GM23338 (cell line): ENCODE data around the gene MYH7. TPM values are rescaled to one million over a fixed set of nuclear protein-coding genes. Genes with fewer than 3 reads are reported as not detected.

Experiments
- ATAC-seq: fragments of 200-7000 bp; cut with Tn5 transposase; 3 replicates; pipeline ENCODE4 v1.9.1; 2020
- DNase-seq: peaks from one replicate; pipeline ENCODE4 v3.0.0-alpha.2; 2015; ENCODE audit warnings: low spot score
- H2AFZ ChIP-seq: fragments of 200-600 bp; sonication (generic); 2 replicates; pipeline ENCODE4 v1.8.0; 2016; ENCODE audit warnings: antibody characterized with exemption, mild to moderate bottlenecking, moderate library complexity
- H3F3A ChIP-seq: fragments of 200-600 bp; sonication (generic); replicated peaks from 2 replicates; pipeline ENCODE4 v1.8.0; 2017; ENCODE audit warnings: antibody characterized with exemption, mixed run types, low read depth
- H3K27ac ChIP-seq: fragments of 200-600 bp; sonication (generic); 2 replicates; pipeline ENCODE4 v1.6.1; 2016; ENCODE audit warnings: low read depth
- H3K27me3 ChIP-seq: fragments of 200-600 bp; sonication (generic); 2 replicates; pipeline ENCODE4 v1.8.0; 2016; ENCODE audit warnings: mild to moderate bottlenecking, mixed run types, moderate library complexity; ENCODE audit not compliant: insufficient read depth
- H3K36me3 ChIP-seq: fragments of 200-600 bp; sonication (generic); 2 replicates; pipeline ENCODE4 v1.8.0; 2016; ENCODE audit warnings: mild to moderate bottlenecking; ENCODE audit not compliant: insufficient read depth
- H3K4me1 ChIP-seq: fragments of 200-600 bp; sonication (generic); 2 replicates; pipeline ENCODE4 v1.8.0; 2016; ENCODE audit warnings: mild to moderate bottlenecking, moderate library complexity; ENCODE audit not compliant: insufficient read depth
- H3K4me2 ChIP-seq: fragments of 200-600 bp; sonication (generic); 2 replicates; pipeline ENCODE4 v1.7.1; 2017; ENCODE audit warnings: mixed run types
- H3K4me3 ChIP-seq: fragments of 200-600 bp; sonication (generic); 2 replicates; pipeline ENCODE4 v1.6.1; 2016; ENCODE audit warnings: mixed run types
- H3K79me2 ChIP-seq: fragments of 200-600 bp; sonication (generic); replicated peaks from 2 replicates; pipeline ENCODE4 v1.8.0; 2017; ENCODE audit warnings: mild to moderate bottlenecking; ENCODE audit not compliant: insufficient read depth
- H3K9me2 ChIP-seq: fragments of 200-600 bp; sonication (generic); 2 replicates; pipeline ENCODE4 v1.8.0; 2017; ENCODE audit not compliant: insufficient read depth
- H4K20me1 ChIP-seq: fragments of 200-600 bp; sonication (generic); replicated peaks from 2 replicates; pipeline ENCODE4 v1.8.0; 2017; ENCODE audit warnings: mild to moderate bottlenecking; ENCODE audit not compliant: insufficient read depth
- H3K27ac Mint-ChIP-seq: 2 replicates; pipeline ENCODE4 v1.8.0; 2020; ENCODE audit warnings: inconsistent platforms, mild to moderate bottlenecking, moderate library complexity, mixed read lengths
- H3K27me3 Mint-ChIP-seq: 3 replicates; pipeline ENCODE4 v1.8.0; 2022; ENCODE audit warnings: low read depth, mild to moderate bottlenecking, moderate library complexity, mixed read lengths, inconsistent platforms; ENCODE audit not compliant: insufficient read depth, poor library complexity
- H3K36me3 Mint-ChIP-seq: 3 replicates; pipeline ENCODE4 v1.8.0; 2021; ENCODE audit warnings: low read depth, mild to moderate bottlenecking, inconsistent platforms, moderate library complexity, mixed read lengths
- H3K4me1 Mint-ChIP-seq: 3 replicates; pipeline ENCODE4 v1.8.0; 2020; ENCODE audit warnings: mild to moderate bottlenecking, inconsistent platforms, mixed read lengths
- H3K4me3 Mint-ChIP-seq: 3 replicates; pipeline ENCODE4 v1.8.0; 2021; ENCODE audit warnings: moderate library complexity, mild to moderate bottlenecking, inconsistent platforms, mixed read lengths
- H3K9me3 Mint-ChIP-seq: 3 replicates; pipeline ENCODE4 v1.8.0; 2020; ENCODE audit warnings: moderate library complexity, mild to moderate bottlenecking, inconsistent platforms, mixed read lengths
- NANOG ChIP-seq: IDR thresholded peaks from 2 replicates; pipeline ENCODE4 v1.6.1; 2016; ENCODE audit warnings: antibody characterized with exemption, borderline replicate concordance
- POLR2AphosphoS5 ChIP-seq: IDR thresholded peaks from 2 replicates; pipeline ENCODE4 v1.6.1; 2016; ENCODE audit warnings: antibody characterized with exemption, low read depth
- STAT1 ChIP-seq: IDR thresholded peaks from one replicate; pipeline ENCODE4 v1.6.1; 2016; ENCODE audit warnings: antibody characterized with exemption; ENCODE audit not compliant: unreplicated experiment
- ZNF114 ChIP-seq: fragments of 250-450 bp; sonication (Bioruptor Pico); IDR thresholded peaks from 2 replicates; pipeline ENCODE4 v1.5.0; 2020; ENCODE audit warnings: mild to moderate bottlenecking, moderate library complexity
- polyA plus RNA-seq: library from polyadenylated mRNA; unstranded; fragments of >200 nt; fragmentation: Nextera tagmentation; extraction: Ambion mirVana; gene quantifications from 2 replicates; pipeline ENCODE4 v1.2.1, GENCODE V29; 2016
- total RNA-seq: library from RNA; depleted of rRNA; stranded (reverse); fragments of >200 nt; shearing (Covaris generic); gene quantifications from 2 replicates; pipeline ENCODE4 v1.2.3, GENCODE V29; 2014
- TF ChIP-seq, protein P1 (sequence below): fragments of 250-450 bp; sonication (Bioruptor Pico); IDR thresholded peaks from 2 replicates; pipeline ENCODE4 v1.5.0; 2020; ENCODE audit warnings: mild to moderate bottlenecking, moderate library complexity

MYH7 gene
- total and polyA plus RNA-seq, 2 experiments from 2014 or later, result not detected

- Mint-ChIP-seq H3K4me1 (peaks cover 2% of the 10 kb centered on the region; the same call in 2 of the 3 replicates), H3K27ac (no peak overlapping the region)
Measured at GRCh38 chr14:23425169-23425568, 10.3 kb downstream of the MYH7 start.

More at GRCh38 chr14:23425169-23425568, 10.3 kb downstream of the MYH7 start:
- no peak overlapping the region for H3K27ac ChIP-seq
- H3K4me3 Mint-ChIP-seq, result no peak overlapping the region
- ATAC-seq (no peak), DNase-seq (no peak)
- no peaks in the 10 kb centered on the region for H4K20me1 ChIP-seq
- H3K4me2 ChIP-seq, result no peak overlapping the region
- H3K4me1 ChIP-seq, result no peaks in the 10 kb centered on the region
- H3K9me3 Mint-ChIP-seq, result peaks cover 3% of the 10 kb centered on the region; the same call in 1 of the 3 replicates
- H2AFZ ChIP-seq, result no peak overlapping the region
- peaks cover 15% of the 10 kb centered on the region for H3K9me2 ChIP-seq
- no peaks in the 10 kb centered on the region; the same call in 2 of the 3 replicates for H3K36me3 Mint-ChIP-seq
- no peaks in the 10 kb centered on the region for H3K36me3 ChIP-seq
- H3K79me2 ChIP-seq, result no peaks in the 10 kb centered on the region
- TF ChIP-seq NANOG (no peak), ZNF114 (CRISPR knock-in tag) (no peak), POLR2AphosphoS5 (no peak), STAT1 (no peak)
- TF ChIP-seq, protein P1, sequence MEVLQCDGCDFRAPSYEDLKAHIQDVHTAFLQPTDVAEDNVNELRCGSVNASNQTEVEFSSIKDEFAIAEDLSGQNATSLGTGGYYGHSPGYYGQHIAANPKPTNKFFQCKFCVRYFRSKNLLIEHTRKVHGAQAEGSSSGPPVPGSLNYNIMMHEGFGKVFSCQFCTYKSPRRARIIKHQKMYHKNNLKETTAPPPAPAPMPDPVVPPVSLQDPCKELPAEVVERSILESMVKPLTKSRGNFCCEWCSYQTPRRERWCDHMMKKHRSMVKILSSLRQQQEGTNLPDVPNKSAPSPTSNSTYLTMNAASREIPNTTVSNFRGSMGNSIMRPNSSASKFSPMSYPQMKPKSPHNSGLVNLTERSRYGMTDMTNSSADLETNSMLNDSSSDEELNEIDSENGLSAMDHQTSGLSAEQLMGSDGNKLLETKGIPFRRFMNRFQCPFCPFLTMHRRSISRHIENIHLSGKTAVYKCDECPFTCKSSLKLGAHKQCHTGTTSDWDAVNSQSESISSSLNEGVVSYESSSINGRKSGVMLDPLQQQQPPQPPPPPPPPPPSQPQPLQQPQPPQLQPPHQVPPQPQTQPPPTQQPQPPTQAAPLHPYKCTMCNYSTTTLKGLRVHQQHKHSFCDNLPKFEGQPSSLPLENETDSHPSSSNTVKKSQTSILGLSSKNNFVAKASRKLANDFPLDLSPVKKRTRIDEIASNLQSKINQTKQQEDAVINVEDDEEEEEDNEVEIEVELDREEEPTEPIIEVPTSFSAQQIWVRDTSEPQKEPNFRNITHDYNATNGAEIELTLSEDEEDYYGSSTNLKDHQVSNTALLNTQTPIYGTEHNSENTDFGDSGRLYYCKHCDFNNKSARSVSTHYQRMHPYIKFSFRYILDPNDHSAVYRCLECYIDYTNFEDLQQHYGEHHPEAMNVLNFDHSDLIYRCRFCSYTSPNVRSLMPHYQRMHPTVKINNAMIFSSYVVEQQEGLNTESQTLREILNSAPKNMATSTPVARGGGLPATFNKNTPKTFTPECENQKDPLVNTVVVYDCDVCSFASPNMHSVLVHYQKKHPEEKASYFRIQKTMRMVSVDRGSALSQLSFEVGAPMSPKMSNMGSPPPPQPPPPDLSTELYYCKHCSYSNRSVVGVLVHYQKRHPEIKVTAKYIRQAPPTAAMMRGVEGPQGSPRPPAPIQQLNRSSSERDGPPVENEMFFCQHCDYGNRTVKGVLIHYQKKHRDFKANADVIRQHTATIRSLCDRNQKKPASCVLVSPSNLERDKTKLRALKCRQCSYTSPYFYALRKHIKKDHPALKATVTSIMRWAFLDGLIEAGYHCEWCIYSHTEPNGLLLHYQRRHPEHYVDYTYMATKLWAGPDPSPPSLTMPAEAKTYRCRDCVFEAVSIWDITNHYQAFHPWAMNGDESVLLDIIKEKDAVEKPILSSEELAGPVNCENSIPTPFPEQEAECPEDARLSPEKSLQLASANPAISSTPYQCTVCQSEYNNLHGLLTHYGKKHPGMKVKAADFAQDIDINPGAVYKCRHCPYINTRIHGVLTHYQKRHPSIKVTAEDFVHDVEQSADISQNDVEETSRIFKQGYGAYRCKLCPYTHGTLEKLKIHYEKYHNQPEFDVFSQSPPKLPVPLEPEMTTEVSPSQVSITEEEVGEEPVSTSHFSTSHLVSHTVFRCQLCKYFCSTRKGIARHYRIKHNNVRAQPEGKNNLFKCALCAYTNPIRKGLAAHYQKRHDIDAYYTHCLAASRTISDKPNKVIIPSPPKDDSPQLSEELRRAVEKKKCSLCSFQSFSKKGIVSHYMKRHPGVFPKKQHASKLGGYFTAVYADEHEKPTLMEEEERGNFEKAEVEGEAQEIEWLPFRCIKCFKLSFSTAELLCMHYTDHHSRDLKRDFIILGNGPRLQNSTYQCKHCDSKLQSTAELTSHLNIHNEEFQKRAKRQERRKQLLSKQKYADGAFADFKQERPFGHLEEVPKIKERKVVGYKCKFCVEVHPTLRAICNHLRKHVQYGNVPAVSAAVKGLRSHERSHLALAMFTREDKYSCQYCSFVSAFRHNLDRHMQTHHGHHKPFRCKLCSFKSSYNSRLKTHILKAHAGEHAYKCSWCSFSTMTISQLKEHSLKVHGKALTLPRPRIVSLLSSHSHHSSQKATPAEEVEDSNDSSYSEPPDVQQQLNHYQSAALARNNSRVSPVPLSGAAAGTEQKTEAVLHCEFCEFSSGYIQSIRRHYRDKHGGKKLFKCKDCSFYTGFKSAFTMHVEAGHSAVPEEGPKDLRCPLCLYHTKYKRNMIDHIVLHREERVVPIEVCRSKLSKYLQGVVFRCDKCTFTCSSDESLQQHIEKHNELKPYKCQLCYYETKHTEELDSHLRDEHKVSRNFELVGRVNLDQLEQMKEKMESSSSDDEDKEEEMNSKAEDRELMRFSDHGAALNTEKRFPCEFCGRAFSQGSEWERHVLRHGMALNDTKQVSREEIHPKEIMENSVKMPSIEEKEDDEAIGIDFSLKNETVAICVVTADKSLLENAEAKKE (CRISPR knock-in tag), result no peak
- H3F3A ChIP-seq, result no peaks in the 10 kb centered on the region
- no peak overlapping the region for H3K4me3 ChIP-seq
- peaks cover 20% of the 10 kb centered on the region for H3K27me3 Mint-ChIP-seq
- no peaks in the 10 kb centered on the region for H3K27me3 ChIP-seq
